ENCODE data around the gene FIBP. TPM values are rescaled to one million over a fixed set of nuclear protein-coding genes. Genes with fewer than 3 reads are reported as not detected.

Gene FIBP
- total RNA-seq = 146 and 161 TPM in 2 replicates

DNA sequence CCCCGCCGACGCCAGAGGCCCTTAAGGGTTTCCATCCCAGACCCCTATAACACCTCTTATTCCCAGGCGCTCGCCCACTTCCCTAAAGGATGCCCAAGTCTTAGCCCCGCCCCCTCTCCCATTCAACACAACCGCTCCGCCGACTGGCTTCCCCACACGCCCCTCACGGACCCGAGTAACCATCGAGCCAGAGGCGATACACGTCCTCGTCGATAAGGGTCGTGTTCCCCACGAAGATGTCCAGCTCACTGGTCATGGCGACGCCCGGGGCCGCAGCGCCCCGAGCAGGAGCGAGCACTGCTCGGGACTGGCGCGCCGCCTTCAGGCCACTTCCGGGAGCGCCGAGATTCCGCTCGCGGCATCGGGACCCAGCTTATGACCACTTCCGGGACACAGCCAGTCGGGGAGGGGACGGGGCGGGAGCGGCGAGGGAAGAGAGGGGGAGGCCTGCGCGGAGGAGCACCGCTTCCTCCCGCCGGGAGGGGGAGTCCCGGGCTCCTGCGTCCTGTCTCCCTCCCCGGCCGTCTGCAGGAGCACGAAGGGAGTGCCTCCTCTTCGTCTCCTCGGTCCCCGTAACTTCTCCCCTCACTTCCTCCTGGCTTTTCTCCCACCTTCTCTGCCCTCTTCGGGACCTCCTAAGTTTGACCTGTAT lies at the start of gene FIBP:
TSS of gene FIBP (minus strand) at position 309 of the 652 bp plus-strand sequence. CDS start at position 256, 53 bp downstream.

GRCh38 chr11:65919141-65919572 lies 30.9 kb upstream of the FIBP start, which contains the start of gene DRAP1:
Gene DRAP1 (plus strand): TSS chr11:65919426. CDS start chr11:65919502, 76 bp downstream.

DNA sequence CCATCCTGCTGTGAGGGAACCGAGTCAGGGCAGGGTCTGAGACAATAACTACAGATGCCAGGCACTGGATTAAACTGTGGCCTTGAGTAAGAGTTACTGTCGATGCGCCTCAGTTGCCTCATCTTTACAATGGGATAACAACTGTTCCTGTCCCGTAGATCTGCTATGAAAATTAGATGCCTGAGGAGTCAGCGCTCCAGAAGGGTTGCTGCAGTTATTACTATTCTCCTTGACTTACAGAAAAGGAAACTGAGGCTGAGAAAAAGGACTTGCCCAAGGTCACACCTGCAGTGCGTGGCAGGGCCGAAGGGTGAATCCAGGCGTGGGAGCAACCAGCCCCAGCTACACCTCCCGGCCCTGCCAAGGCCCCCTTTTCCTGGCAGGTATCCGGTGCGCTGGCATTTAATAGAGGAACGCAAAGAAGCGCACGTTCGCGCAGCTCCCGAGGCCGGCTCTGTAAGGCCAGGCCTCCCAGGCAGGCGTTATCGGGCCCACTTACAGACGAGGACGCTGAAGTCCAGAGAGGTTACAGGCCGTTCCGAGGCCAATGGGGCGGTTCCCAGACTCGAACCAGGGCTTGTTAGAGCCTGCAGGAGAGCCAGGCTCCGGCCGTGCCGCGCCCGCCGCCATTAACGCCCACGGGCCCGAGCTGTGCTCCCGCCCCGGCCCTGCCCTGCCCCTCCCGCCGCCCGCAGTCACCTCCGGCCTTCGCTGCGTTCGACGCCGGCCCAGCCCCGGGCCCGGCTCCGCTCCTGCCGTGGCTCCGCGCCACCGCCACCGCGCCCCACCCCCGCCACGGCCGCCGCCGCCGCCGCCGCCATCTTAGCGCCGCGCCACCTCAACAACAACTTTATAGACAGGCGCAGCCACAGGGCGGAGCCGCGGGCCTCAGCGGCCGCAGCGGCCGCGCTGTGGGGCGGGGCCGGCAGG lies 30.2 kb upstream of the FIBP start, which contains the start of gene C11orf68:
TSS of gene C11orf68 (minus strand) at position 852 of the 930 bp plus-strand sequence. CDS start at position 821, 31 bp downstream.

GRCh38 chr11:65900125-65900898 lies 12.0 kb upstream of the FIBP start, which contains the start of gene FOSL1:
Gene FOSL1 (minus strand): TSS chr11:65900388. CDS start chr11:65900339, 49 bp downstream.

DNA sequence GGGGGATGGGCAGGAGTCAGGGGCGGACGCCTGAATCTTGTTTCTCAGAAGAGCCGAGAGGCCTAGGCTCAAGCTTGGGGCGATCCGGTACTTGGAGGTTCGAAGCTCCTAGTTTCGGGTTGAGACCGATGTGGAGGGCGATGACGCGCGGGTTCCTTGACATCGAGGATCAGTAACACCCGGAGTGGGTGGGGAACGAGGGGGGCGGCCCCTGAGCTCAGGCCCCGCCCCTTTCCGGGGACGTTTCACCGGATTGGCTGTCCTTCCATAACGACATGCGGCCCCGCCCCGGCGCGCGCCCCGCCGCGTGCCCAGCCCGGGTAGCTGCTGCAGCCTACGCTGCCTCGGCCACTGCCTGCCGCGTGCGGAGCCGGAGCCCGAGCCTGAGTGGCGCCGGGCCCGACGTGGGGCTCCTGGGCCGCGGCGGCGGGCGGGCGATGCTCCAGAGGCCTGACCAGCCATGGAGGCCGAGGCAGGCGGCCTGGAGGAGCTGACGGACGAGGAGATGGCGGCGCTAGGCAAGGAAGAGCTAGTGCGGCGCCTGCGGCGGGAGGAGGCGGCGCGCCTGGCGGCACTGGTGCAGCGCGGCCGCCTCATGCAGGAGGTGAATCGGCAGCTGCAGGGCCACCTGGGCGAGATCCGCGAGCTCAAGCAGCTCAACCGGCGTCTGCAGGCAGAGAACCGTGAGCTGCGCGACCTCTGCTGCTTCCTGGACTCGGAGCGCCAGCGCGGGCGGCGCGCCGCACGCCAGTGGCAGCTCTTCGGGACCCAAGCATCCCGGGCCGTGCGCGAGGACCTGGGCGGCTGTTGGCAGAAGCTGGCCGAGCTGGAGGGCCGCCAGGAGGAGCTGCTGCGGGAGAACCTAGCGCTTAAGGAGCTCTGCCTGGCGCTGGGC lies 2.3 kb upstream of the FIBP start, which contains the start of gene CCDC85B:
TSS of gene CCDC85B (plus strand) at position 350 of the 895 bp plus-strand sequence. CDS start at position 461, 111 bp downstream.

GRCh38 chr11:65879617-65880016 lies 8.7 kb downstream of the FIBP start, which contains the start of gene CTSW:
Gene CTSW (plus strand): TSS chr11:65879837. CDS start chr11:65879855, 18 bp downstream.

GRCh38 chr11:65872586-65873317 lies 15.5 kb downstream of the FIBP start, which contains the start of gene EFEMP2:
Gene EFEMP2 (minus strand): TSS chr11:65872800. CDS start chr11:65872354, 446 bp downstream.

GRCh38 chr11:65860278-65861164 lies 27.8 kb downstream of the FIBP start, which contains the start of gene MUS81:
Gene MUS81 (plus strand): TSS chr11:65860433. CDS start chr11:65860754, 321 bp downstream.

DNA sequence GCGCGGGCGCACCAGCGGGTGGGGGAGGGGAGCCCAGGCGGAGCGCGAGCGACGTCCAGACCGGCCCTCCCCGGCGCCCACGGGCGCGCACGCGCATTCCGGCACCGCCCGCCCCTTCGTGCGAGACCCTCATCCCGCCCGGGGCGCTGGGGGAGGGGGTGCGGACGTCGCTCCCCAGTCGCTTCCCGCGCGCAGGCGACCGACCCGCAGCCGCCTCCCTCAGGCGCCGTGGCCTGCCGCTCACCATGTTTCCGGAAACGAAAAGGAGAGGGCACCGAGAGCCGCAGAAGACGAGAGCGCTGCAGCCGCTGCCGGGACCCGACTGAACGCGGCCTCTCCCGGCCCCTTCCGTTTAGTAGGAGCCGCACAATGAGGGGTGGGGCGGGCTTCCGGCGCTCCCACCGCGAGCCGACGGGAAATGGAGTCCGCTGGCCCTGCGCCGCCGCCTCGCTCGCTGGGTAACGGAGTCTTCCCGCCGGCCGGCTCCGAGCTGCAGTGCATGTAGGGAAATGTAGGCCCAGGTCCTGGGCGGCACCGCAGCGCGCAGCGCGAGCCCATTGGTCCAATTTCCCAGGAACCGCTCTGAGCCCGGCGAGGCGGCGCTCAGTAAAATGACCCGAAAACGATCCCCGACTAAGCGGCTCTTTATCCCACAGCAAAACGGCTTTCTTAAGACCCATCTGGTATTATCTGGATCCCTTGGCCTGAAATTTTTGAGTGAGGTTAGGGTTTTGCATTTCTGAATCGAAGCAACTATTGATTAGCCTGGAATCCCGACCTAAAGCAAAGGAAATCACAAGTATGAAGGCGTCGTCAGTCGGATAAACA lies 30.2 kb downstream of the FIBP start, which contains the start of gene CFL1:
TSS of gene CFL1 (minus strand) at position 328 of the 828 bp plus-strand sequence. CDS start at position 247, 81 bp downstream.

Other genes with a start within 250 kb of the FIBP start
- 13.0 and 26.4 TPM in 2 replicates for gene RELA, start 225.6 kb downstream of the FIBP start, total RNA-seq
- gene KAT5, start 176.2 kb downstream of the FIBP start, total RNA-seq = 35.3 and 41.9 TPM in 2 replicates
- 34.2 and 37.3 TPM in 2 replicates for gene RNASEH2C, start 167.7 kb downstream of the FIBP start, total RNA-seq
- 5.5 and 8.5 TPM in 2 replicates for gene AP5B1, start 107.5 kb downstream of the FIBP start, total RNA-seq
- gene OVOL1, start 101.4 kb downstream of the FIBP start, total RNA-seq = not detected in 2 replicates
- under 0.01 and 0.50 TPM in 2 replicates for gene SNX32, start 54.5 kb downstream of the FIBP start, total RNA-seq
- gene CFL1, start 30.3 kb downstream of the FIBP start, total RNA-seq = 1,281 and 2,304 TPM in 2 replicates
- 45.2 and 48.9 TPM in 2 replicates for gene MUS81, start 28.0 kb downstream of the FIBP start, total RNA-seq
- gene EFEMP2, start 15.7 kb downstream of the FIBP start, total RNA-seq = 11.2 and 26.1 TPM in 2 replicates
- under 0.01 TPM in 1 of 2 replicates, not detected in the other for gene CTSW, start 8.6 kb downstream of the FIBP start, total RNA-seq
- 50.0 and 94.9 TPM in 2 replicates for gene CCDC85B, start 2.2 kb upstream of the FIBP start, total RNA-seq
- gene FOSL1, start 11.9 kb upstream of the FIBP start, total RNA-seq = 4.4 and 5.0 TPM in 2 replicates
- gene C11orf68, start 30.6 kb upstream of the FIBP start, total RNA-seq = 12.1 and 18.9 TPM in 2 replicates
- gene DRAP1, start 31.0 kb upstream of the FIBP start, total RNA-seq = 104 and 157 TPM in 2 replicates
- gene TSGA10IP, start 57.0 kb upstream of the FIBP start, total RNA-seq = not detected in 2 replicates
- gene SART1, start 73.3 kb upstream of the FIBP start, total RNA-seq = 41.6 and 48.0 TPM in 2 replicates
- 24.6 and 46.3 TPM in 2 replicates for gene EIF1AD, start 113.7 kb upstream of the FIBP start, total RNA-seq
- gene BANF1, start 114.0 kb upstream of the FIBP start, total RNA-seq = 11.6 and 16.4 TPM in 2 replicates
- gene CST6, start 123.5 kb upstream of the FIBP start, total RNA-seq = 0.49 and 1.1 TPM in 2 replicates
- gene CATSPER1, start 138.0 kb upstream of the FIBP start, total RNA-seq = 0.16 TPM in 1 of 2 replicates, not detected in the other
- 0.76 TPM in 1 of 2 replicates, not detected in the other for gene GAL3ST3, start 160.7 kb upstream of the FIBP start, total RNA-seq
- 74.0 and 88.3 TPM in 2 replicates for gene SF3B2, start 163.9 kb upstream of the FIBP start, total RNA-seq
- 12.8 and 50.9 TPM in 2 replicates for gene PACS1, start 181.8 kb upstream of the FIBP start, total RNA-seq

Data from bladder microvascular endothelial cell (primary cell).